ENCODE results near the gene DIRAS1. TPM values are rescaled to one million over a fixed set of nuclear protein-coding genes. Genes with fewer than 3 reads are reported as not detected.

DIRAS1 gene
- total RNA-seq, 1 donor from 2014 or later: 0.71 TPM

GRCh38 chr19:2762783-2763496 is 41.8 kb upstream of the DIRAS1 start:
- intact Hi-C loops (cut with DNase I): no loop called here
- H3K4me1 ChIP-seq: no peaks in the 10 kb centered on the region
- H3K27me3 ChIP-seq (ENCODE audit: low read depth): no peaks in the 10 kb centered on the region
- TF ChIP-seq CTCF (IDR thresholded peaks at IDR 0.05): no peak
- no peaks in the 10 kb centered on the region for H3K9me3 ChIP-seq
- DNase-seq: no peak
- no peak overlapping the region for H3K27ac ChIP-seq
- H3K36me3 ChIP-seq: peaks cover 90% of the 10 kb centered on the region
- ATAC-seq: no peak
- no peak overlapping the region for H3K4me3 ChIP-seq

- no peak for DNase-seq
- no peaks in the 10 kb centered on the region for H3K27me3 ChIP-seq (ENCODE audit: low read depth)
- no peaks in the 10 kb centered on the region for H3K9me3 ChIP-seq
- TF ChIP-seq CTCF (IDR thresholded peaks at IDR 0.05): no peak
- no peaks in the 10 kb centered on the region for H3K4me1 ChIP-seq
- ATAC-seq: no peak
- no peak overlapping the region for H3K27ac ChIP-seq
- intact Hi-C loops (cut with DNase I): no loop called here
- peaks cover 95% of the 10 kb centered on the region for H3K36me3 ChIP-seq
- no peak overlapping the region for H3K4me3 ChIP-seq
Measured at GRCh38 chr19:2761876-2762782, 41.0 kb upstream of the DIRAS1 start.

GRCh38 chr19:2761309-2761677 is 40.1 kb upstream of the DIRAS1 start:
- Histone ChIP-seq H3K4me1 (no peaks in the 10 kb centered on the region), H3K27me3 (ENCODE audit: low read depth) (no peaks in the 10 kb centered on the region), H3K9me3 (no peaks in the 10 kb centered on the region), H3K36me3 (peaks cover 95% of the 10 kb centered on the region), H3K27ac (no peak overlapping the region), H3K4me3 (no peak overlapping the region)
- intact Hi-C loops (cut with DNase I): no loop called here
- DNase-seq (no peak), ATAC-seq (no peak)
- TF ChIP-seq CTCF (IDR thresholded peaks at IDR 0.05): no peak

- no peaks in the 10 kb centered on the region for H3K9me3 ChIP-seq
- DNase-seq: no peak
- no peak for TF ChIP-seq CTCF (IDR thresholded peaks at IDR 0.05)
- no peak overlapping the region for H3K27ac ChIP-seq
- peaks cover 95% of the 10 kb centered on the region for H3K36me3 ChIP-seq
- no peaks in the 10 kb centered on the region for H3K4me1 ChIP-seq
- intact Hi-C loops (cut with DNase I): no loop called here
- H3K27me3 ChIP-seq (ENCODE audit: low read depth): no peaks in the 10 kb centered on the region
- ATAC-seq: peak; percentile 55 to 63
- H3K4me3 ChIP-seq: no peak overlapping the region
Measured at GRCh38 chr19:2759965-2760364, 38.8 kb upstream of the DIRAS1 start.

GRCh38 chr19:2759362-2759761 is 38.2 kb upstream of the DIRAS1 start:
- Histone ChIP-seq H3K27ac (no peak overlapping the region), H3K27me3 (ENCODE audit: low read depth) (no peaks in the 10 kb centered on the region), H3K9me3 (no peaks in the 10 kb centered on the region), H3K4me3 (no peak overlapping the region), H3K36me3 (peaks cover 95% of the 10 kb centered on the region), H3K4me1 (no peaks in the 10 kb centered on the region)
- intact Hi-C loops (cut with DNase I): no loop called here
- no peak for ATAC-seq
- no peak for DNase-seq
- TF ChIP-seq CTCF (IDR thresholded peaks at IDR 0.05): no peak

All from lower lobe of right lung (tissue), 2 donors.